B cell (primary cell): ENCODE results near the gene ST6GALNAC2. TPM values are rescaled to one million over a fixed set of nuclear protein-coding genes. Genes with fewer than 3 reads are reported as not detected.

Source experiments
- ATAC-seq: fragments of 200-7000 bp; cut with Tn5 transposase; one replicate; pipeline ENCODE4 v1.10.0; 2021; ENCODE audit warnings: low read depth, mild to moderate bottlenecking, moderate number of reproducible peaks, moderate library complexity
- CTCF ChIA-PET: fragments of 350-600 bp; sonication (Branson Sonifier 250); formaldehyde crosslinking; loops from one replicate; lab custom pipeline; 2021; ENCODE audit warnings: antibody characterized with exemption, inconsistent platforms; lab: Charles Lee
- POLR2A ChIA-PET: fragments of 350-600 bp; sonication (Branson Sonifier 250); formaldehyde crosslinking; loops from one replicate; lab custom pipeline; 2021; ENCODE audit warnings: antibody characterized with exemption; lab: Charles Lee
- DNase-seq: peaks from one replicate; pipeline ENCODE4 v3.0.0; 2013
- H2AFZ ChIP-seq: 2 replicates; pipeline ENCODE4 v1.6.1; 2012; ENCODE audit warnings: mild to moderate bottlenecking, low read depth, low read length; ENCODE audit not compliant: insufficient read depth, poor library complexity, severe bottlenecking
- H3K27ac ChIP-seq, 2 donors: 1 replicate in 1 of 2; 2 replicates in 1 of 2; pipeline ENCODE4 v1.5.1; 2012 to 2013; ENCODE audit warnings: low read length in 2 of 2, mild to moderate bottlenecking in 2 of 2, moderate library complexity in 1 of 2
- H3K27me3 ChIP-seq, 4 experiments: fragments of 200-600 bp in 1 of 4; sonication (generic) in 1 of 4; replicated peaks in 1 of 4; 1 replicate in 2 of 4; 2 replicates in 2 of 4; pipeline versions ENCODE4 v1.6.1 to v1.7.0; 2013 to 2016; ENCODE audit warnings: low read length in 3 of 4, mild to moderate bottlenecking in 2 of 4, mixed read lengths in 1 of 4, moderate library complexity in 1 of 4; ENCODE audit not compliant: insufficient read depth in 4 of 4, control insufficient read depth in 3 of 4; ENCODE audit errors: control extremely low read depth in 1 of 4
- H3K36me3 ChIP-seq, 2 experiments: replicated peaks in 1 of 2; 1 replicate in 1 of 2; 2 replicates in 1 of 2; pipeline versions ENCODE4 v1.6.1 to v1.7.1; 2013; ENCODE audit warnings: low read length in 1 of 2; ENCODE audit not compliant: insufficient read depth in 2 of 2, control insufficient read depth in 1 of 2; ENCODE audit errors: control extremely low read depth in 1 of 2, extremely low read depth in 1 of 2
- H3K4me1 ChIP-seq, 2 donors: fragments of 200-600 bp in 1 of 2; sonication (generic) in 1 of 2; 1 replicate in 1 of 2; 2 replicates in 1 of 2; pipeline versions ENCODE4 v1.5.1 to v1.6.1; 2013 to 2017; ENCODE audit warnings: low read length in 2 of 2; ENCODE audit not compliant: control insufficient read depth in 2 of 2, insufficient read depth in 2 of 2
- H3K4me2 ChIP-seq: replicated peaks from 2 replicates; pipeline ENCODE3; 2012; ENCODE audit warnings: mild to moderate bottlenecking, low read depth, low read length; ENCODE audit not compliant: poor library complexity, severe bottlenecking
- H3K4me3 ChIP-seq, 5 experiments: fragments of 200-600 bp in 1 of 5; sonication (generic) in 1 of 5; 1 replicate in 3 of 5; 2 replicates in 2 of 5; pipeline versions ENCODE4 v1.5.1 to v1.7.0; 2011 to 2016; ENCODE audit warnings: low read length in 4 of 5, mild to moderate bottlenecking in 4 of 5, low read depth in 2 of 5, control low read depth in 1 of 5, moderate library complexity in 1 of 5; ENCODE audit not compliant: insufficient read depth in 1 of 5; ENCODE audit errors: control extremely low read depth in 1 of 5, extremely low read depth in 1 of 5
- H3K79me2 ChIP-seq: fragments of 200-600 bp; sonication (generic); one replicate; pipeline ENCODE4 v1.6.0; 2016; ENCODE audit warnings: low read length; ENCODE audit not compliant: control insufficient read depth, insufficient read depth
- H3K9ac ChIP-seq: fragments of 200-600 bp; sonication (generic); 2 replicates; pipeline ENCODE4 v1.6.1; 2017; ENCODE audit warnings: mild to moderate bottlenecking, low read length, moderate library complexity
- H3K9me3 ChIP-seq, 3 donors: one replicate each; pipeline versions ENCODE4 v1.6.1 to v1.7.1; 2013; ENCODE audit warnings: low read length in 2 of 3; ENCODE audit not compliant: control insufficient read depth in 2 of 3, insufficient read depth in 1 of 3; ENCODE audit errors: control extremely low read depth in 1 of 3
- H4K20me1 ChIP-seq: 2 replicates; pipeline ENCODE4 v1.6.0; 2012; ENCODE audit warnings: mild to moderate bottlenecking, low read length; ENCODE audit not compliant: insufficient read depth, control insufficient read depth, poor library complexity, severe bottlenecking
- H3K27ac Mint-ChIP-seq: one replicate; pipeline ENCODE4 v1.8.0; 2021; ENCODE audit warnings: mixed read lengths
- H3K27me3 Mint-ChIP-seq: one replicate; pipeline ENCODE4 v1.8.0; 2021; ENCODE audit warnings: mixed read lengths
- H3K4me1 Mint-ChIP-seq: one replicate; pipeline ENCODE4 v1.8.0; 2021; ENCODE audit warnings: mixed read lengths
- H3K4me3 Mint-ChIP-seq: one replicate; pipeline ENCODE4 v1.8.0; 2021; ENCODE audit warnings: mixed read lengths
- H3K9me3 Mint-ChIP-seq: one replicate; pipeline ENCODE4 v1.8.0; 2022; ENCODE audit warnings: mixed read lengths; ENCODE audit not compliant: insufficient read depth
- CTCF ChIP-seq: fragments of 200-600 bp; IDR thresholded peaks from one replicate; pipeline ENCODE4 v1.8.0; 2022; ENCODE audit warnings: antibody characterized with exemption, mild to moderate bottlenecking
- EZH2 ChIP-seq: IDR thresholded peaks from 2 replicates; pipeline ENCODE4 v1.6.1; 2012; ENCODE audit warnings: borderline replicate concordance, low read depth, mild to moderate bottlenecking, moderate library complexity, low read length; ENCODE audit not compliant: insufficient read depth, poor library complexity, severe bottlenecking
- WGBS: methylation state at CpG from one replicate; pipeline ENCODE4 v1.1.5; 2013; ENCODE audit warnings: missing lambda C conversion rate; ENCODE audit not compliant: insufficient coverage; 5-methylcytosine and 5-hydroxymethylcytosine counted together
- intact Hi-C: fragments of 100-400 bp; cut with micrococcal nuclease; formaldehyde crosslinking; loops from one replicate; pipeline ENCODE4 v1.10.0; 2022
- polyA plus RNA-seq: library from polyadenylated mRNA; depleted of rRNA; stranded (reverse); fragments of >200 nt; gene quantifications from 2 replicates; pipeline ENCODE4 v1.2.3, GENCODE V29; 2012
- total RNA-seq, 2 donors: library from RNA; stranded (reverse); fragments of 120-200 nt in 1 of 2; gene quantifications; 1 replicate in 1 of 2; 2 replicates in 1 of 2; pipeline versions ENCODE4 v1.2.3 to v1.2.4, GENCODE V29; 2013 to 2022

ST6GALNAC2 gene
- total and polyA plus RNA-seq, 2 donors (not counting 1 experiment from before 2014, with no cell fraction given), result 0.58 to 2.7 TPM

- Mint-ChIP-seq H3K27me3 (no peaks in the 10 kb centered on the region), H3K27ac (no peak overlapping the region), H3K4me3 (no peak overlapping the region), H3K4me1 (peaks cover 24% of the 10 kb centered on the region), H3K9me3 (no peaks in the 10 kb centered on the region)
- ChIA-PET CTCF (interaction anchor here (1.2 to 1.3 kb wide), 2 partner anchors 15 to 25 kb away, joined by 3 to 4 read pairs; partner anchors contain the start of gene ST6GALNAC2), POLR2A (interaction anchor here (0.6 kb wide), 1 partner anchor 11 kb away, joined by 7 read pairs; no protein-coding TSS in a partner anchor)
- Histone ChIP-seq H3K36me3 (peaks cover 0 to 2% of the 10 kb centered on the region in 2 experiments), H3K4me3 (no peak overlapping the region), H4K20me1 (peaks cover 20% of the 10 kb centered on the region), H3K79me2 (no peaks in the 10 kb centered on the region), H3K9me3 (no peaks in the 10 kb centered on the region), H2AFZ (no peak overlapping the region), H3K9ac (no peak overlapping the region), H3K4me2 (no peak overlapping the region), H3K27me3 (no peaks in the 10 kb centered on the region), H3K27ac (no peak overlapping the region), H3K4me1 (peaks cover 19 to 21% of the 10 kb centered on the region in 2 donors)
- TF ChIP-seq CTCF (no peak), EZH2 (no peak)
- no peak for DNase-seq
- 98% methylated on average over 12 of the region's 13 CpGs for WGBS
- intact Hi-C loops, result no loop called here
- ATAC-seq, result no peak
These were observed 14.7 kb downstream of the ST6GALNAC2 start for GRCh38 chr17:76570877-76571471.

- POLR2A ChIA-PET, result no interaction called here
- H3K4me1 ChIP-seq, result peaks cover 19 to 21% of the 10 kb centered on the region in 2 donors
- no peaks in the 10 kb centered on the region for H3K79me2 ChIP-seq
- intact Hi-C loops, result no loop called here
- no peak overlapping the region for H3K27ac ChIP-seq
- no peaks in the 10 kb centered on the region for H3K9me3 ChIP-seq
- peaks cover 25% of the 10 kb centered on the region for H3K4me1 Mint-ChIP-seq
- no peak overlapping the region for H2AFZ ChIP-seq
- TF ChIP-seq EZH2 (no peak), CTCF (no peak)
- no peaks in the 10 kb centered on the region for H3K27me3 ChIP-seq
- WGBS, result 91% methylated on average over 5 of the region's 7 CpGs
- ATAC-seq (no peak), DNase-seq (no peak)
- no peaks in the 10 kb centered on the region for H3K9me3 Mint-ChIP-seq
- H3K4me3 ChIP-seq, result no peak overlapping the region
- CTCF ChIA-PET, result interaction anchor here (0.5 to 1.2 kb wide), 2 partner anchors 16 to 46 kb away, joined by 3 to 4 read pairs; partner anchors contain the start of gene ST6GALNAC2
- peaks cover 0 to 5% of the 10 kb centered on the region in 2 experiments for H3K36me3 ChIP-seq
- H3K27ac Mint-ChIP-seq, result no peak overlapping the region
- H3K4me3 Mint-ChIP-seq, result no peak overlapping the region
- no peaks in the 10 kb centered on the region for H3K27me3 Mint-ChIP-seq
- H3K4me2 ChIP-seq, result no peak overlapping the region
- peaks cover 23% of the 10 kb centered on the region for H4K20me1 ChIP-seq
- H3K9ac ChIP-seq, result no peak overlapping the region
These were observed 15.2 kb downstream of the ST6GALNAC2 start for GRCh38 chr17:76570457-76570856.
